Measurements from ENCODE around the gene PDIA4.

PDIA4 gene

GRCh38 chr7:149002604-149003003 is 25.7 kb downstream of the PDIA4 start:
- TF ChIP-seq YY1 (IDR thresholded peaks at IDR 0.05; ENCODE audit: low read depth): no peak
- TF ChIP-seq TAF1 (IDR thresholded peaks at IDR 0.05; ENCODE audit: low read depth): no peak
- no peak for TF ChIP-seq ZBTB7A (IDR thresholded peaks at IDR 0.05; ENCODE audit: low read depth)
- TF ChIP-seq MAX (IDR thresholded peaks at IDR 0.05): no peak
- no peak for TF ChIP-seq EP300 (IDR thresholded peaks at IDR 0.05; ENCODE audit: borderline replicate concordance)
- no peak for TF ChIP-seq FOXM1 (IDR thresholded peaks at IDR 0.05; ENCODE audit: borderline replicate concordance, low read depth)
- no peak for TF ChIP-seq NFIC (IDR thresholded peaks at IDR 0.05)
- no peak for TF ChIP-seq EGR1 (IDR thresholded peaks at IDR 0.05)
- no peak for TF ChIP-seq CREB1 (IDR thresholded peaks at IDR 0.05; ENCODE audit: low read depth)
- TF ChIP-seq TEAD4 (IDR thresholded peaks at IDR 0.05): no peak
- no peak for TF ChIP-seq TCF12 (IDR thresholded peaks at IDR 0.05; ENCODE audit: low read depth)
- no peak for TF ChIP-seq RAD21 (IDR thresholded peaks at IDR 0.05; ENCODE audit: low read depth)
- no peak for TF ChIP-seq REST (IDR thresholded peaks at IDR 0.05; ENCODE audit: low read depth)

GRCh38 chr7:149001427-149002068 is 26.8 kb downstream of the PDIA4 start:
- no peak for TF ChIP-seq EGR1 (IDR thresholded peaks at IDR 0.05)
- TF ChIP-seq RAD21 (IDR thresholded peaks at IDR 0.05; ENCODE audit: low read depth): no peak
- TF ChIP-seq FOXM1 (IDR thresholded peaks at IDR 0.05; ENCODE audit: borderline replicate concordance, low read depth): no peak
- no peak for TF ChIP-seq TAF1 (IDR thresholded peaks at IDR 0.05; ENCODE audit: low read depth)
- TF ChIP-seq USF1 (IDR thresholded peaks at IDR 0.05): no peak
- no peak for TF ChIP-seq YY1 (IDR thresholded peaks at IDR 0.05; ENCODE audit: low read depth)
- TF ChIP-seq NFIC (IDR thresholded peaks at IDR 0.05): no peak
- no peak for TF ChIP-seq CEBPB (IDR thresholded peaks at IDR 0.05)
- no peak for TF ChIP-seq CREB1 (IDR thresholded peaks at IDR 0.05; ENCODE audit: low read depth)
- no peak for TF ChIP-seq REST (IDR thresholded peaks at IDR 0.05; ENCODE audit: low read depth)
- TF ChIP-seq ZBTB7A (IDR thresholded peaks at IDR 0.05; ENCODE audit: low read depth): no peak
- TF ChIP-seq EP300 (IDR thresholded peaks at IDR 0.05; ENCODE audit: borderline replicate concordance): no peak
- TF ChIP-seq TCF12 (IDR thresholded peaks at IDR 0.05; ENCODE audit: low read depth): no peak
- TF ChIP-seq MAX (IDR thresholded peaks at IDR 0.05): no peak
- no peak for TF ChIP-seq TEAD4 (IDR thresholded peaks at IDR 0.05)

- no peak for TF ChIP-seq EGR1 (IDR thresholded peaks at IDR 0.05)
- TF ChIP-seq RAD21 (IDR thresholded peaks at IDR 0.05; ENCODE audit: low read depth): no peak
- no peak for TF ChIP-seq TAF1 (IDR thresholded peaks at IDR 0.05; ENCODE audit: low read depth)
- no peak for TF ChIP-seq MAX (IDR thresholded peaks at IDR 0.05)
- no peak for TF ChIP-seq CREB1 (IDR thresholded peaks at IDR 0.05; ENCODE audit: low read depth)
- TF ChIP-seq TCF12 (IDR thresholded peaks at IDR 0.05; ENCODE audit: low read depth): no peak
- TF ChIP-seq TEAD4 (IDR thresholded peaks at IDR 0.05): no peak
- no peak for TF ChIP-seq REST (IDR thresholded peaks at IDR 0.05; ENCODE audit: low read depth)
- TF ChIP-seq EP300 (IDR thresholded peaks at IDR 0.05; ENCODE audit: borderline replicate concordance): no peak
- no peak for TF ChIP-seq USF1 (IDR thresholded peaks at IDR 0.05)
- no peak for TF ChIP-seq CEBPB (IDR thresholded peaks at IDR 0.05)
Observed at GRCh38 chr7:149000961-149001360, 27.3 kb downstream of the PDIA4 start.

- TF ChIP-seq FOXM1 (IDR thresholded peaks at IDR 0.05; ENCODE audit: borderline replicate concordance, low read depth) (no peak), NFIC (IDR thresholded peaks at IDR 0.05) (no peak), CEBPB (IDR thresholded peaks at IDR 0.05) (no peak), REST (IDR thresholded peaks at IDR 0.05; ENCODE audit: low read depth) (no peak), YY1 (IDR thresholded peaks at IDR 0.05; ENCODE audit: low read depth) (no peak), CREB1 (IDR thresholded peaks at IDR 0.05; ENCODE audit: low read depth) (no peak), TCF12 (IDR thresholded peaks at IDR 0.05; ENCODE audit: low read depth) (no peak), MAX (IDR thresholded peaks at IDR 0.05) (no peak), EGR1 (IDR thresholded peaks at IDR 0.05) (no peak), TAF1 (IDR thresholded peaks at IDR 0.05; ENCODE audit: low read depth) (no peak), USF1 (IDR thresholded peaks at IDR 0.05) (no peak), RAD21 (IDR thresholded peaks at IDR 0.05; ENCODE audit: low read depth) (no peak)
Observed at GRCh38 chr7:148999192-148999591, 29.1 kb downstream of the PDIA4 start.

Measured in Ishikawa (cell line).